Activated T-cell treated with anti-CD3 and anti-CD28 coated beads for 4 hours (primary cell): ENCODE results near the gene ELL2.

Experiments
- DNase-seq: peaks from one replicate; pipeline ENCODE4 v3.0.0-alpha.2; 2020

ELL2 gene

DNA sequence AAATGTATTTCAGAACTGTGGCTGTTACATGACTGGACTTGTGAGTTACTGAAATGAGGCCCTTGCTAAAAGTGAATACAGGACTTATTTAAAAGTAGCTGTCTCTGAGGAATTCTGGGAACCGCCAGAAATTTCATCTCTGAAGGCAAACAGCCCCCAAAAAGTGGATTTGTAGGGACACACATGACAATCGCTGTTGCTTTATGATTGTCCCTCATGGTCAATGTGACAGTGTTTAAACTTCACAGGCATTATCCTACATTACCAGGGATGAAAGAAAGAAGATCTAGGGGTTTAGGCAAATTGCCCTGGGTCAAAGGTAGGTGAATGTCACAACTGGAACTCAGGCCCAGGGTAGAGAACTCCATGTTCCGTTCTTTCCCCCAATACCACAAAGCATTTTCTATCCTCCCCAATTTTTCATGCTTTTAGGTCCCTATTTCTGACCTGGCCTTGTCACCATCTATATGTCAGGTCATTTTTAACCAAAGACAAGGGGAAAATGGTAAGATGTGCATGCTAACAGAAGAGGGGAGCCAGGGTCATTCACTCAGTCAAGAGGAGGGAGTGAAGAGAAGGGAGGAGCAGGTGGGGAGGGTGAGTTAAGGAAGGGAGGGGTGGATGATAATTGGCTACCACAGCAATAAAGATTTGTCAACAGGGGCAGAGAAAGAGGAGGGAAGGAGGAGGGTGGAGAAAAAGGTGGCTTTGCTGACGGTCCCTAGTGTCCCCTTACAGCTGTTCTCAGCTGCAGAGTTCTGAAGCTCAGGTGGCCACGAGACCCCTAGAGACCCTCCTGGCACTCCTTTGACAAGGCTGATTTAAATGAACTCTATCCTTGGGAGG, 81.3 kb downstream of the ELL2 start:
- DNase-seq, result no peak

DNA sequence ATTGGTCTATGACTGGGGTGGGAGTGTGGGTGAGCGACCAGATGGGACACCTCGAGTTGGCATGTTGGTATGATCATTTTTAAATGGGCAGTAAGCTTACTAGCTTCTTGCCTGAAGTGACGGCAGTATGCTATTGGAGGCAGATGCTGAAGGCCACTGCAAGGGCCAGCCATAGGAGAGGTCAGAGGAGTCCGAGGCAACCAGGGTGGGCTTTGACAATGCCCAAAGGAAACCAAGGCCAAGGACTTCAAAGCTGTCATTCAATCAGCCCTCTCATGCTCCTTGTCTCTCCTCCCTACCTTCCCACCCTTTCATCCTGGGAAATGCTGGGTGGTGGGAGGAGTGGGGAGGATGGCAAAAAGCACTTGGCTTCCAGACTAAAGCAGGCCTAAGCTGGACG, 82.0 kb downstream of the ELL2 start:
- no peak for DNase-seq

DNA sequence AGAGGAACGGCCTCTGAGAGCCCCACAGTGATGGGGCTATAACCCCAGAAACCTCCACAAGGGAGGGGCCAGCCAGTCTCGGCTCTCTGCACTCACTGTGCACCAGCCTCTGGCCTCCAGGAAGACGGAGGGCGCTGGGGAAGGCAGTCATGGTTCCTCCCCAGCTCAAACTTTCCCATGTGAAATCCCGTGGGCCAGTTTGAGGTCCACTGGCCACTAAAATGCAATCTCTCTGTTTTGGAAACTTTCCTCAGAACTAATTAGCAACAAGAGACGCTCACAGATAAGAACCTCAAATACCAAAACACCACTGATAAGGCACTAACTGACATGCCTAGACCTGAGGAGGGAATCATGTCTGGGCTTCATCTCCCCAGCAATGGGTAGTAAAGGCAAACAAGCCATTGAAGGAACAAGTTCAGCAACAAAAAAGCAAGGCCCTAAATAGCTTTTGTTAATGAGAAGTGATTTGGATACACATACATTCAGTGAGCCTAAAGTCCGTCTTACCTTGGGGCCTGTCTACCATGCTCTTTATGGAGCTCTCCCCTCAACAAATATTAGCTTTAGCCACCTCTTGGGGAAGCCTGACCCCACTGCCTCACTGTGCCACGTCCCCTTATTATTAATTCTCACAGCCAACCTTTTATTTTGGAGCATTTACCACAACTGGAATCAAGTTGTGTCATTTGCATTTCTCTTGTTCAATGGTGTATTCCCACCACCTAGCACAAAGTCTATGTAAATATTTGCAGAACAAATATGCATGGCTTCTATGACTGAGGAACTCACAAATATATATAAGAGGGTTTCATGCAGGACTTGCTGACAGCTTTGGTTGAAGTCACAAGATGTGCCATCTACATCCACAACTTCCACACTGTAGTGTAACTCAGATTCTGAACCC, 83.0 kb downstream of the ELL2 start:
- no peak for DNase-seq

DNA sequence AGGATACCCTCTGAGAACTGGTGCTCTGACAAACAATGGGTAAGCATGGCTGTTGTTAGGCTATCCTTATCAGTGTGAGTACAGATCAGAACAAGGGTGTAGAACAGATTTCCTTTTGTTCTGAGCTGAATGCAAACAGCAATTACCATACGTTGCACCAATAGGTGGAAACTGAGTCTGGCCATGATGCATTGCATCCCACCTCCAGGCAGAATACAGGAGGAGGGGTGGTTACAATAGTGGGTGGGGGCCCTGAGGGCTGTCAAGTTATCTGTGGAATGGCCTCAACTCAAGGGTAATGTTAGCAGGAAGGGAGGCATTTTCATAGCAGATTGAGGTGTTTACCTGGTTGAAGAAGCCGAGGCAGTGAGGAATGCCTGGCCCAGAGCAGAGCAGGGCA, 84.9 kb downstream of the ELL2 start:
- DNase-seq, result no peak

DNA sequence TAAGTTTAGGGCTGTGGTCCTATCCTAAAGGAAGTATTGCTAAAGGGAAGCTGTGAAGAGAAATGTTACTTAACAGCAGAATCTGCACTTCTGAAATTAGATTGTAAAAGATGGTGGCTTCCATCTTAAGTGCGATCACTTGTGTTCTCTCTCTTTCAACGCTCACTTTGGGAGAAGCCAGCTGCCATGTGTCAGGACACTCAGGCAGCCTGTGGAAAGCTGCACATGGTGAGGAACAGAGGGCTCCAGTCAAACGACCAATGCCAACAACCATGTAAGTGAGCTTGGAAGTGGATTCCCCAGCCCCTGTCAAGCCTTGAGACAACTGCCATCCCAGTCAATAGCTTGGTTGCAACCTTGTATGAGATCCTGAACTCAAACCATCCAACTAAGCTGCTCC, 87.4 kb downstream of the ELL2 start:
- DNase-seq, result no peak

DNA sequence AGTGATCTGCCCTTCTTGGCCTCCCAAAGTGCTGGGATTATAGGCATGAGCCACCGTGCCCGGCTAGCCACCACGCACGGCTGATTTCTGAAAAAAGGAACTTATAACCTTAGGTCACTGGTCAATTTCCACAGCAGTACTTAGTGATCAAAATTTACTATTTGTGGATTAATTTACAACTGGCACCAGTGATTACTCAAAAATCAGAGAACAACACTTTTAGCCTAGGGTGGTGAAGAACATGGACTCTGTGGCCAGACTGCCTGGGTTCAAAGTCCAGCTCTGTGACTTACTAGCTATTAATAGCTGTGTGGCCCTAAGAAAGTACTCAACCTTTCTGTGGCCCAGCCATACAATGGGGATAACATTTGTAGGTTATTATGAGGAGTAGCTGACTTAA, 88.3 kb downstream of the ELL2 start:
- no peak for DNase-seq

DNA sequence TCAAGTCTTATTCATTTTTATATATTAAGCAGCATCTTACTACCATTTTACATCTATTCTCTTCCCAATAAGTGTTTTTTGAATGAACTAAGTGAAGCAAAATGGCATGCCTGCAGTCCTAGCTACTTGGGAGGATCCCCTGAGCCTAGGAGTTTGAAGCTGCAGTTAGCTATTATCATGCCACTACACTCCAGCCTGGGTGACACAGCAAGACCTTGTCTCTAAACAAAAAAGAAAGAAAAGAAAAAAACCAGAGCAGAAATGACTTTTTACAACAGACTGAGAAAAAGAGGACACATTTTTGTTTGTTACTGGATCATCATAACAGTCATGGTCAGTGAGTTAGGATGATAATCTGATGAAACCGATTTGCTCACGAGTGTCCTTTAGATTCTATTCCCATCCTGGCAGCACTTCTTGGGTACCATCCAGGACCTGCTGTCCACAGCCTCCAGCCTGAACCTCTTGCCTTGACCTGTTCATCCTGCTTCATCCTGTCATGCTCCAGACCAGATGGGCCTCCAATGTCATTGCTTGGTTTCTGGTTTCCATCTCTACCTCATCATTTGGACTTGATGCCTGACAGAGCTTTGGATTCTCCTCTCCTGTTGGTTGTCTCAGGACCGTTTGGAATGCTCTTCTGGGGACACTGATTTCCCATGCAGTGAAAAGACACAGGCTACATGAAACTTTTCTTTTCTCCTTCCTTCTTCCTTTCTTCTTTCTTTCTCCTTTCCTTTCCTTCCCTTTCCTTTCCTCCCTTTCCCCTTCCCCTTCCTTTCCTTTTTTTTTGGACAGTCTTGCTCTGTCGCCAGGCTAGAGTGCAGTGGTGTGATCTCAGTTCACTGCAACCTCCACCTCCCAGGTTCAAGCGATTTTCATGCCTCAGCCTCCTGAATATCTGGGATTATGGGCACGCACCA, 89.0 kb downstream of the ELL2 start:
- DNase-seq, result no peak

DNA sequence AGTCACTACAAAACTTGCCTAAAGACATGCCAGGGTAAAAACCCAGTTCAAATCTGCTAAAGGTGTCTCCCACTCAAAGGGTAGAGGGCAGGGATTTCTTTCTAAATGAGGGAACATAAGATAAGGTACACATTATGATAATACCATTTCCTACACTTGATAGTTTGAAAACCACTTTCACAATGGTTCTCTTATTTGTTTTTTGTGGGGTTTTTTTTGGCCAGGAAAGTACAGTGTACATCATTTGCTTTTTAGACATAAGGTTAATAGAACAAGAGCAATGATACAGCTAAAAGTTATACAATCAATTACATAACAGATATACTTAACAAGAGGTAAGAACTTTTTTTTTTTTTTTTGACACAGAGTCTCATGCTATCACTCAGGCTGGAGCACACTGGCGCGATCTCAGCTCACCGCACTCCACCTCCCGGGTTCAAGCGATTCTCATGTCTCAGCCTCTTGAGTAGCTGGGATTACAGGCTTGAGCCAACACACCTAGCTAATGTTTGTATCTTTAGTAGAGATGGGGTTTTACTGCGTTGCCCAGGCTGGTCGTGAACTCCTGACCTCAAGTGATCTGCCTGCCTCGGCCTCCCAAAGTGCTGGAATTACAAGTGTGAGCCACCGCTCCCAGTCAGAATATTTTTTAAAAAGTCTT, 90.4 kb downstream of the ELL2 start:
- no peak for DNase-seq

DNA sequence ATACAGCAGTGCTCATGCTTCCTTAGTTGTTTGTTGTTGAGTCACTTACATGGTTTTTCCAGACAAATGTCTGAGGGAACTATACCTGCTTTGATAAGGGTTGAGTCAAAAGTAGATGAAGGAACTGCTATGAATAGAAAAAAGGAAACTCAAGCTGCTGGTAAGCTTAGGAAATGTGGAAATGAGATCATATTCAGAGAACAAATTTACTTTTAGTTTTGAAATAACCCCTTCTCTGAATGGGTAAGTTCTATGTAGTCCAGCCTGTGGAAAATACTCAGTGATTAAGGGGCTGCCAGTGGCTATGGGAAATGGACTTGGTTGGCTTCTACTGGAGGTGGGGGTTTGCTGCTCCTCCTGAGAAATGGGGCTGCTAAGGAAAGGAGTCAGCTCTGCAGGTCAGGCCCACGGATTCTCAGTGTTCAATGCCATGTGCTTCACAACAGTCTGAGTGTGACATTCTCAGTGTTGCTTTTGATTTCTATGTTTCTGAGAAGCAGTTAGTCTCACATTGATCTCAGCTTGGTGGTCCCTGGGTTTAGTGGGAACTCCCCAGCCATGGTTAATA, 91.5 kb downstream of the ELL2 start:
- DNase-seq, result peak; percentile 8

DNA sequence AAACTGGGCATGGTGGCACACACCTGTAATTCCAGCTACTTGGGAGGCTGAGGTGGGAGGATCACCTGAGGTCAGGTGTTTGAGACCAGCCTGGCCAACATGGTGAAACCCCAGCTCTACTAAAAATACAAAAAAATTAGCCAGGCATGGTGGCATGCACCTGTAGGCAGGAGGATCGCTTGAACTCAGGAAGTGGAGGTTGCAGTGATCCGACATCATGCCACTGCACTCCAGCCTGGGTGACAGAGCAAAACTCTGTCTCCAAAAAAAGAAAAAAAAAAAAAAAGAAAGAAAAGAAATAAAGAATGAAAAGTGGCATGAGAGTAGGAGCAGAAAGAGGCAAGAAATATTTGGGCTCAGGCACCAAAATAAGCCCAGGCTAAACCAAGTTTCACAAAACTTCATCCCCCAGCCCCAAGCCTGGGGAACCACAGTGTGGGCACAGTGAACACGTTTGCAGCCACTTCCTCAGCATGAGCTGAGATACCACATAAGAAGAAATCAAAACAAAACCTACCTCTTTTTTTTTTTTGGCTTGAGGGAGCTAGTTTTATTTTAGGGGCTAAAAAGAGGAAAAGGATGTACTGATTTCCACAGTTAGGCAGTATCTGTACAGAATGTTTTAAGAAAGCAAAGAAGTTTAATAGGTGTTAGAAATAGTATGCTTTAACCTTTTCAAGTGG, 92.3 kb downstream of the ELL2 start:
- peak; percentile 22 for DNase-seq

DNA sequence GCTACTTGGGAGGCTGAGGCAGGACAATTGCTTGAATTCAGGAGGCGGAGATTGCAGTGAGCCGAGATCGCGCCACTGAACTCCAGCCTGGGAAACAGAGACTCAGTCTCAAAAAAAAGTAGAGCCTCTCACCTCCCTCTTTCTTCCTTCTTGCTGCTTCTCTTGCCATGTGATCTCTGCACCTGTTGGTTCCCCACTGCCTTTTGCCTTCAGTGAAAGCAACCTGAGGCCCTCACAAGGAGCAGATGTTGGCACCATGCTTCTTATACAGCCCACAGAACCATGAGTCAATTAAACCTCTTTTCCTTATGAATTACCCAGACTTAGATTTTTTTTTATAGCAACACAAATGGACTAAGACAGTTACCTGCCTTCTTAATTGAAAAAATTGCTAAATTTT, 93.5 kb downstream of the ELL2 start:
- DNase-seq, result no peak

DNA sequence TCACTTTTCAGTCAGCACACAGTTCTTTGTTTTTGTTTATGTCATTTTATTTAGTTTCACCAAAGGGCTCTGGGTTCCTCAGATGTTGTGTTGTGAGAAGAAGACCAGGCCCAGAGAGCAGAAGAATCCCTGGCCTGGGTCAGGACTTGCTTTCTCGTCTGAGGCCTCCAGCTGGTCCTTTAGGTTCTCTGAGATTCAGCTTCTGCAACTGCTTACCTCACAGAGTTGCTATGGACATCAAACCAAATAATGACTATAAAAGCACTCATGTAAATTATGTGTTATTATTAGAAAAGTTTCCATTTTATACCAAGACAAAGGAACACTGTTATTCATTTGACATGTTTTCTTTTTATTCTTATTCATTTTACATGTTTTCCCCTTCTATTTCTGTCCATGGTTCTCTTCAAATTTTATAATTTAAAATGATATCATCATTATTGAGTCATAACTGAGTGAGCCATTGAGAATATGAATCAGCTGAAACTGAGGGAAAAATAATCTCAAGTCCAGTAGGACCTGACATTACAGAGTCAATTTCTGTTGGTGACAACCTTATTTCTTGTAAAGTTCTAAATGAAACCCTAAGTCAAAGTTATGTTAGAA, 95.1 kb downstream of the ELL2 start:
- no peak for DNase-seq

DNA sequence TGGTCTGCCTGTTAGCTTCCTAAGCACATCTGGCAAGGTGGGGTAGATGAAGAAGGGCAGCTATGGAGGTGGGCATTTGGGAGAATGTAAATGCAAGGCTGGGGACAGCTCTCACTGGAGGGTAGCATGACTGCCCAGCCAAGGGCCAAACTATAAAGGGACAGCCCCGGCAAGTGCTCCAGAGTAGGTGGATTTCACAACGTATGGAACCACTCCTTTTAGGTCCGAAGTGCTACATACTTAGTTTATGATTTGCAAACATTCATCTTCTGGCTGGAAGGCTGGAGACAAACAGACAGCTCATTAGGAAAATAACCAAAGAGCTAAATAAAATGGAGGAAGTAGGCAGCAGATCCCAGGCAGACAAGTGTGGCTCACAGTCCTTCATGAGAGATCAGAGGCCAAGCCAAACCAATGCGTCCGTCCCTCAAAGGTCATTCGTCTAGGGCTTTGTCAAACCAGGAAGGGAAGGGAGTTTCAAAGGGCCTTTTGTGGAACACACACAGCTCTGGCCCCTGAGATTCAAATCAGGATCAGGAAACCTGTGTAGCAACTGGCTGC, 96.6 kb downstream of the ELL2 start:
- no peak for DNase-seq

DNA sequence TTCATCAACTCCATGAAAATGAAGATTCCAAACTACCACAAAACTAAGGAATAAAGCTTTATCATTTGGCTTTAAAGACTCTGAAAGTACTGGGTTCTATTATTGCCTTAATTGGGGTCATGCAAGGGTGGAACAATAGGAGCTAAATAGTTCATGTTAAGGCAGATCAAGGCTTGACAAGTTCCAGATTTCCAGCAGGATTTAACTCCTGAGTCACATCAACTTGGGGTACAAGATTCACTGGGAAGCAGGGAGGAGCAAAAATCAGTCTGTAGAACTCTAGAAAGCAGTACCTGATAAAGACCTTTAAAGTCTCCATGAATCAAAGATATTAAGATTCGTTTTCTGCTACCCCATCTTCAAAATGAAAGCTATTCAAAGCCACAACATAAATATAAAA, 97.2 kb downstream of the ELL2 start:
- DNase-seq, result no peak

DNA sequence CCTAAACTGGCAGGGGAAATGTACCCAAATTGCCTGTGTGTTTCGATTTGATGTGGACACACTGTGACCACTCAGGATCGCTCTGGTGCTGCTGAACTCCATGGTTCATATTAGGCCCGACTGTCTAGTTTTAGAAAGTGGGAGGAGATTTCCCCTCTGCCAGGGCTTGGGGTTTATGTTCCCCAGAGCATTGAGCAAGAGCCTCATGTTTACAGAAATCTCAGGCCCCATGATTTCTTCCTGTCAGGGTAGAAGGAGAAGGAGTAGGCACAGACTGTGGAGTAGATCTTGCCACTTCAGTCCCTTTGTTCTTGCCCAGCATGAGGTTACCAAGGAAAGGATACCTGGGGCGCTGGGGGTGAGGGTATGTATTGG, 98.3 kb downstream of the ELL2 start:
- no peak for DNase-seq

DNA sequence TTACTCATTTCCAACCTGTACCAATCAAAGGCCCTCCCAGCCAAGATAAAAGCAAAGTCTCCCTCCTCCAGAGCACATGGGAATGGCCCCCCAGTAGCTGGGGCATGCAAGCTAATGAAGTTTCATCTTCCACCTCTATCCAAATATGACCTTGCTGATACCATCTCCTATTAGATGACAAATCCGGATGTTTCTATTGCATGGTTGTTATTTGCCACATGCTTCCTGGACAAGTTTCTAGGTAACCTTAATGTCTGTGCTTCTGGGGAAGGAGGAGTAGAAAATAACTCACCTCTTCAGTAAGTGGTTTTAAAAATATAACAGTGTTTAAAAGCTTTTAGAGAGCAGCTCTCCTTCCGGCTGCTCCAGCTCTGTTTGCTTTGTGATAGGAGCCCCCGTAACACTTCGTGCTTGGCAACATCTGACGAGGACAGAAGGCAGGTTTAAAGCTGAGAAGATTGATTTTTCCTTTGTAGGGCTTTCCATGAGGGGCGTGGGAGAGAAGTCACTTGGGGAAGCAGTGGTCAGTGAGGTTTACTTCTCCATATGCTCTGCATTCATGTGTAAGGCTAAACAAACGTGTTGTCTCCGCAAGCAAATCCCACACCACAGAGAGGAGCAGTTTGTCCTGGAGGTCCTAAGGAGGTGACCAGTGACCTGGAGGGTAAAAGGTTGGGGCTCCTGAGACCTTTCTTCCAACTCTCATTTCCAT, 98.8 kb downstream of the ELL2 start:
- DNase-seq, result no peak

DNA sequence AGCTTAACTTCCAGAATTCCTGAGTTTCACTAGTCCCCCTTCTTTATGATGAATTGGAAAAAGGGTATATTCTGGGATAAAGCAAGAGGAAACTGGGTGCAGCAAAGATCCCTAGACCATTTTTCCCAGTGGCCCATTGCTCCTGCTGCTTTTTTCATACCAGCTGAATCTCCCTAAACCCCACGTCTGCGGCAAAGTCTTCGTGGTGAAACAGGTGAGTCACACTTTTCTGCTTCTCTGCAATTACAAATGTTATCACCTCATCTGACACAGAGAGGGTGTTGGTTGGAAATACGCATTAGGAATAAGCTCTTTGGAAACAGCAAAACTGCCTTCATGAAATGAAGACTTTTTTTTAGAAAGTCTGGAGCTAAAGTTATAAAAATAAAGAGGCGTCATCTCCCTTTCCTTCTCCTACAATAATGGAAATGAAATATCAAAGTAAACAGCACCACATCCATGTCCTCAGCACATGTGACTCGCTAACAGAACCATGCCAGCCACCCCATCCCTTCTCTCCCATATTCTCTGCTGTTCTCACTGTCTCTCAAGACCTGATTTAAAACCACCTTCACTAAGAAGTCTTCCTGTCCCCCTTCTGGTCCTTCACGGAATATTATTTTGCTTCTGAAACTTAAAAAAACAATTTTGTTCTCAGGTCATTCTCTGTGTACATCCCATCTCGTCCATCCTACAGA, 99.6 kb downstream of the ELL2 start:
- DNase-seq, result peak; percentile 12

DNA sequence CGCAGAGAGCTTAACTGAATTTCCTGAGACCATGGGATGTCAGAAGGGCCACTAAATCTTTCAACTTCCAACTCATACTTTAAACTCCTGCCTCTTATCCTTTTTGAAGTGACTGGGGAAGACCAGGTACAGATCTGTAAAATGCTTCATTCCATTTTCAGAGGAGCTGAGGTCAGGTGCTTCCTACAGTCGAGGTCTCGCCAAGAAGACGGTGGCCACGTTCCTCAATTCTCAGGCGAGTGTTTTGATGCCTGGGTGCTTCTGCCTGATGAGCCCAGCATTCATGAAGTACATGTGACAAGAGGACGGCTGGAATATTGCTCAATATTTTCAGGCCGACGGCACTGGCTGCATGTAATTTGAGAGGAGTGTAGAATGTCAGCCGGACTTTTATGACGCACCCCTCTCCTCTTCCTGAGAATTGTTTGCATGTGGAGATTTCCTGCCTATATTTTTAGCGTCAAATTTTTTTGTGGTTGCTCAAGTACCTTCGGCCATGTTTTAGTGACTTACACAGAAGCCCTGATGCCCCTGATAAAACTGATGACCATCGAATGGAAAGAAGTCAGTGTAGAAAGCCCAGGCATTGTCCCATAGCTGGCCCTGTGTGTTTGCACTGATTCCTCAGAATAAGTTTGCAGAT, 100.3 kb downstream of the ELL2 start:
- no peak for DNase-seq

DNA sequence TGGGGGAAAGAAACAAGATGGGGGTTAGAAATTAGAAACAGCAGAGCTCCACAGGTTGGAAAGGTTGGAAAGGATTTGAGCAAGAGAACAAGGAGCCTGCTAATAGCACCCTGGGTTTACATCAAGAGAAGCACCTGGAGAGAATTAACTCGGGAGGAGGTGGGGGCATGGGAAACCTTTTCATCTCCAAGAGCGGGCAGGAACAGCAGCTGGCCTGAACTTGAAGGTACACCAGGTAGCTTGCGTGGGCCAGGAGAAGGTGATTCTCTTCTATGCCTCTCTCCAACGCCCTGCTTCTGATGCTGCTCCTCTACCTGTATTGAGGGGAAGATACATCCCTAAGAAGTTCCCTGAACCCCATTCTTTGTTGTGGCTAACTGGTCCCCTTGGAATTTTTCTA, 102.0 kb downstream of the ELL2 start:
- DNase-seq, result no peak
